ENCODE results near the gene CD300LD.

- TF ChIP-seq CTCF (IDR thresholded peaks at IDR 0.05; ENCODE audit: low read depth, low read length, poor library complexity, severe bottlenecking) (no peak), EZH2phosphoT487 (IDR thresholded peaks at IDR 0.05; ENCODE audit: borderline replicate concordance, low read length) (no peak)
Measured at GRCh38 chr17:74539281-74539820, 52.7 kb downstream of the CD300LD start.
